ENCODE results near the gene SEMA4D.

DNA sequence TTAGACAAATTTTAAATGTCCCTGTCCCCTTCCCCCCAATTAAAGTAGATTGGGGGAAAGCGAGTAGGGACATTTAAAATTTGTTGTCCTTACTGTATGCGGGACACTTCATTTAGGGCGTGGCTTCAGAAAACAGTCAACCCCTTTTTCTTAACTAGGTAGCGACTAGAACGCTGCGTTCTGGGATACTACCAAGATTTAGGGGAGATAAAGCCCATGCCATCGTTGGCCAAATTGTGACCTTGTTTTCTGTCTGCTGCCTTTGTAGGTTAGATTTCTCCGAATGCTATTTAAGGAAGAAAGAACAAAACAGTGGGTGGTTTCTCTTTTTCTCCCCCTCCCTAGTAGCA lies 185.7 kb downstream of the SEMA4D start:
- TF ChIP-seq, protein P1, sequence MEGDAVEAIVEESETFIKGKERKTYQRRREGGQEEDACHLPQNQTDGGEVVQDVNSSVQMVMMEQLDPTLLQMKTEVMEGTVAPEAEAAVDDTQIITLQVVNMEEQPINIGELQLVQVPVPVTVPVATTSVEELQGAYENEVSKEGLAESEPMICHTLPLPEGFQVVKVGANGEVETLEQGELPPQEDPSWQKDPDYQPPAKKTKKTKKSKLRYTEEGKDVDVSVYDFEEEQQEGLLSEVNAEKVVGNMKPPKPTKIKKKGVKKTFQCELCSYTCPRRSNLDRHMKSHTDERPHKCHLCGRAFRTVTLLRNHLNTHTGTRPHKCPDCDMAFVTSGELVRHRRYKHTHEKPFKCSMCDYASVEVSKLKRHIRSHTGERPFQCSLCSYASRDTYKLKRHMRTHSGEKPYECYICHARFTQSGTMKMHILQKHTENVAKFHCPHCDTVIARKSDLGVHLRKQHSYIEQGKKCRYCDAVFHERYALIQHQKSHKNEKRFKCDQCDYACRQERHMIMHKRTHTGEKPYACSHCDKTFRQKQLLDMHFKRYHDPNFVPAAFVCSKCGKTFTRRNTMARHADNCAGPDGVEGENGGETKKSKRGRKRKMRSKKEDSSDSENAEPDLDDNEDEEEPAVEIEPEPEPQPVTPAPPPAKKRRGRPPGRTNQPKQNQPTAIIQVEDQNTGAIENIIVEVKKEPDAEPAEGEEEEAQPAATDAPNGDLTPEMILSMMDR (IDR thresholded peaks at IDR 0.05; ENCODE audit: low read depth, low read length) = no peak
- no peak for TF ChIP-seq EZH2phosphoT487 (IDR thresholded peaks at IDR 0.05; ENCODE audit: low read depth)
